NCI-H510A treated with DMSO at 0.1 percent for 48 hours (cell line): ENCODE results near the gene NFATC4.
"Not testable (repeated sequence)": the region's sequence is repeated elsewhere in the genome, so short reads cannot be mapped to it uniquely, and the experiment has no call there.

ENCODE experiments used
- DNase-seq: peaks from one replicate; lab custom pipeline; 2025; lab: John Stamatoyannopoulos, UW

Gene NFATC4

DNA sequence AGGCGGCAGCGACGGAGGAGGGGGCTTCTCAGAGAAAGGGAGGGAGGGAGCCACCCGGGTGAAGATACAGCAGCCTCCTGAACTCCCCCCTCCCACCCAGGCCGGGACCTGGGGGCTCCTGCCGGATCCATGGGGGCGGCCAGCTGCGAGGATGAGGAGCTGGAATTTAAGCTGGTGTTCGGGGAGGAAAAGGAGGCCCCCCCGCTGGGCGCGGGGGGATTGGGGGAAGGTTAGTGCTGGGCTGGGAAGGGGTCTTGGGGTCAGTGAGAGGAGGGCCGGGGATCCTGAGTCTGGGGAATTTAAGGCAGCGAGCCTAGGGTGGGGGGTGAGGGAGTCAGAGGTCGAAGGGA lies 203 bp downstream of the NFATC4 start:
- DNase-seq: no peak

DNA sequence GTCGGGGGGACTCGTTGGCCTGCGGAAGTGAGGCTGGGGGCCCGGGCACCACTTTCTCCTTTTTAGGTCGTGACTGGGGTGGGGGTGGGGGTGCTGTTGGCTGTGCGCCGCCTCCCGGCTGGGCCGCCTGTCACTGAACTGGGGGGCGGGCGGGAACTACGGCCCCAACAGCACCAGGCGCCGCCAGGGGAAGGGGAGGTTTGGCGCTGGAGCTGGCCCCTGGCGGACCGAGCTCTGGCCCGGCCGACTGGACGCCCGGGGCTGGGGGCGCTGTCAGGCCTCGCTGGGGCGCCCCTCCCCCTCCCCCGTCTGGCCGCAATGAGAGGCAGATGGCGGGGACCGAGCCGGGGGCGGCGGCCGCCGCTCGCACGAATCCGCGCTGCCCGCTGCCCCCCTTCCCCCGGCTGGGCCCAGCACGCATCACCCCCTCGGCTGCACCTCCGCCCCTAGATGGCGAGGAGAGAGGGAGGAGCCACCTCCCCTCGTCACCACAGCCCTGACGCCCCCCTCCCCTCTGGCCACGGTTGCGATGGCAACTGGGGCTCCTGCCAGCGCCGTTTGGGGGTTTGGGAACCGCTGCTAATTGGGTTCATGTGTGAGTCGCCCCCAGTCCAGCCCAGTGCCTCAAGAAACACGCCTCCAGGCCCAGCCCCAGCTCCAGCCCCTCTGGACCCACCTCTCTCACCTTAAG lies 723 bp downstream of the NFATC4 start:
- DNase-seq: peak; percentile 47

DNA sequence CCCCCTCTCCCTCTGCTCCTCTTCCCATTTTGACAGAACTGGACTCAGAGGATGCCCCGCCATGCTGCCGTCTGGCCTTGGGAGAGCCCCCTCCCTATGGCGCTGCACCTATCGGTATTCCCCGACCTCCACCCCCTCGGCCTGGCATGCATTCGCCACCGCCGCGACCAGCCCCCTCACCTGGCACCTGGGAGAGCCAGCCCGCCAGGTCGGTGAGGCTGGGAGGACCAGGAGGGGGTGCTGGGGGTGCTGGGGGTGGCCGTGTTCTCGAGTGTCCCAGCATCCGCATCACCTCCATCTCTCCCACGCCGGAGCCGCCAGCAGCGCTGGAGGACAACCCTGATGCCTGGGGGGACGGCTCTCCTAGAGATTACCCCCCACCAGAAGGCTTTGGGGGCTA lies 1.5 kb downstream of the NFATC4 start:
- no peak for DNase-seq

DNA sequence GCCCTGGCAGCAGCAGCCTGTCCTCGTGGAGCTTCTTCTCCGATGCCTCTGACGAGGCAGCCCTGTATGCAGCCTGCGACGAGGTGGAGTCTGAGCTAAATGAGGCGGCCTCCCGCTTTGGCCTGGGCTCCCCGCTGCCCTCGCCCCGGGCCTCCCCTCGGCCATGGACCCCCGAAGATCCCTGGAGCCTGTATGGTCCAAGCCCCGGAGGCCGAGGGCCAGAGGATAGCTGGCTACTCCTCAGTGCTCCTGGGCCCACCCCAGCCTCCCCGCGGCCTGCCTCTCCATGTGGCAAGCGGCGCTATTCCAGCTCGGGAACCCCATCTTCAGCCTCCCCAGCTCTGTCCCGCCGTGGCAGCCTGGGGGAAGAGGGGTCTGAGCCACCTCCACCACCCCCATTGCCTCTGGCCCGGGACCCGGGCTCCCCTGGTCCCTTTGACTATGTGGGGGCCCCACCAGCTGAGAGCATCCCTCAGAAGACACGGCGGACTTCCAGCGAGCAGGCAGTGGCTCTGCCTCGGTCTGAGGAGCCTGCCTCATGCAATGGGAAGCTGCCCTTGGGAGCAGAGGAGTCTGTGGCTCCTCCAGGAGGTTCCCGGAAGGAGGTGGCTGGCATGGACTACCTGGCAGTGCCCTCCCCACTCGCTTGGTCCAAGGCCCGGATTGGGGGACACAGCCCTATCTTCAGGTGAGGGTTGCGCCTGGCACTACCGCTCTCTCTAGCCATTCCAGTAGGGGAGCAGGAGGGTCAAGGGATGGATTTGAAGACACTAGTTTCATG lies 2.1 kb downstream of the NFATC4 start:
- DNase-seq: no peak

DNA sequence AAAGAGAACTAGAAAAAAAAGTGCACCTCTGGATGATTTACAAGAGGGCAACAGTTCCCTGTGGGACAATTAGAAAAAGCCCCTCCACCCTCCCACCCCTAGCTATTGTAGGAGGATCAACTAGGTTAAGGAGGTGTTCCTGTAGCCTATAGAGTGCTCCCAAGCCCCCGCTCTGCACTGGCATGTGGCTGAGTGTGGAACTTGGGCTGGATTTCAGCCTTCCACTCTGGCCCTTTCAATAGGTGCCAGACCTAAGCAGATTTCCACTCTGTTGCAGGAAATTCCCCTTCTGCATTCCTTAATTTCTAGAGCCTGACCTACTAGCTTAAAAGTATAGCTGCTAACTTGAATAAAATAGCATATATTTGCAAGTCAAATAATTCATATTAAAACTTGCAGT lies 2.8 kb downstream of the NFATC4 start:
- DNase-seq: no peak

DNA sequence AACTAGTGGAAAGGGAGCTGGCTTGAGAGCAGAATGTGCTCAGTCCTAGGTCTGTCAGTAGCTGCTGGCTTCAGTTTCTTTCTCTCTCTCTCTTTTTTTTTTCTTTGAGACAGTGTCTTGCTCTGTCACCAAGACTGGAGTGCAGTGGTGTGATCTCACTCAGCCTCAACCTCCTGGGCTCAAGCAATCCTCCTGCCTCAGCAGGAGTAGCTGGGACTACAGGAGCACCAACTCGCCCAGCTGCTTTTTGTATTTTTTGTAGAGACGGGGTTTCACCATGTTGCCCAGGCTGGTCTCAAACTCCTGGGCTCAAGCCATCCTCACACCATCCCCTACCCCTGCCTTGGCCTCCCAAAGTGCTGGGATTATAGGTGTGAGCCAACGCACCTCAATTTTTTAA lies 3.6 kb downstream of the NFATC4 start:
- DNase-seq: not testable (repeated sequence)

DNA sequence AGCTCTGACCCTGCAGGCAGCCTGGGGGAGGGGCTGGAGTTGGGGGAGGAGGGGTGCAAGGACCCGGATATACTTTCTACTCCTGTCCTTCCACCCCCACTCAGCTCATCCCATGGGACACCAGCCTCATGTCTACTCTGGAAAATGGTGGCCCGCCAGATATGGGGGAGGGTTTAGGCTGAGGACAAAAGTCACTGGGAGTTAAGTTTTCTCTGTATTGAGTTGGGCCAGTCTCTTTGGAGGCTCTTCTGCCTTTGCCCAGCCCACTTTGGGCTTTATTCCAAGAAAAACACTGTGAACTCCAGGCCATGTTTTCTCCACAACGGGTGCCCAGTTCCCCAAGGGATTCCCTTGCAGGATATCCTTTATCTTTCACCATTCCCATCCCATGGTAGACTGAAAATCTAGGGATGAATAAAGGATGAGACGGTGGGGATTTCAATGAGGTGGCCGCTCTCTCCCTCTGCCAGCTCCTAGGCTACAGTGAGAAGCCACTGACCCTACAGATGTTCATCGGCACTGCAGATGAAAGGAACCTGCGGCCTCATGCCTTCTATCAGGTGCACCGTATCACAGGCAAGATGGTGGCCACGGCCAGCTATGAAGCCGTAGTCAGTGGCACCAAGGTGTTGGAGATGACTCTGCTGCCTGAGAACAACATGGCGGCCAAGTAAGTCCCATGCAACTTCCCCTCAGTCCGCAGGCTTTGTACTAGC lies 4.9 kb downstream of the NFATC4 start:
- DNase-seq: peak; percentile 38

DNA sequence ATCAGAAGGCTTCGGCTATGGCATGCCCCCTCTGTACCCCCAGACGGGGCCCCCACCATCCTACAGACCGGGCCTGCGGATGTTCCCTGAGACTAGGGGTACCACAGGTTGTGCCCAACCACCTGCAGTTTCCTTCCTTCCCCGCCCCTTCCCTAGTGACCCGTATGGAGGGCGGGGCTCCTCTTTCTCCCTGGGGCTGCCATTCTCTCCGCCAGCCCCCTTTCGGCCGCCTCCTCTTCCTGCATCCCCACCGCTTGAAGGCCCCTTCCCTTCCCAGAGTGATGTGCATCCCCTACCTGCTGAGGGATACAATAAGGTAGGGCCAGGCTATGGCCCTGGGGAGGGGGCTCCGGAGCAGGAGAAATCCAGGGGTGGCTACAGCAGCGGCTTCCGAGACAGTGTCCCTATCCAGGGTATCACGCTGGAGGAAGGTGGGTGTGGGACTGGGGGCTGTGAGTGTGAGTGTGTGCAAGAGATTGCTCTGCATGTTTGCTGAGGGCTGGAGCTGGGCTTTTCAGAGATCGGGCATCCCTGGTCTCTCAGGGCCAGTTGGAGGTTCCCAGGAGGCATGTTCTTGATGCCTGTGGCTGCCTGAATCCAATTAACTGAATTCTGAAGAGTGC lies 8.6 kb downstream of the NFATC4 start:
- DNase-seq: no peak

DNA sequence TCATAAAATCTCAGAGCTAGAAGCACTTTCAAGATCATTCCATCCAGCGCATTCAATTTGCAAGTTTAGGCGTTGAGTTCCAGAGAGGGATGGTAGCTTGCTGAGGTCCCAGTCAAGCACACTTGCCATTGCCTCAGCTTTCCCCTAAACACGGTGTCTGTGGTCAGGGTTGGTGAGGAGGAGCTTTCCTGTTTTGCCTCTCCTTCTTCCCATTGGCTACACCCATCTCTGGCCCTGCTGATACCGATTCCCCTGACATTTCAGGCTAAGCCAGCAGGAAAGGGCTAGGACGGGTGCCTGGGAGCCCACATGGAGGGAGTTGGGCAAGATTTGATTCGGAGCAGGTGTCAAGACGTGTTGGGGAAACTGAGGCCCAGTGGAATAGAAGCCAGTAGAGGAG lies 9.1 kb downstream of the NFATC4 start:
- peak; percentile 66 for DNase-seq

DNA sequence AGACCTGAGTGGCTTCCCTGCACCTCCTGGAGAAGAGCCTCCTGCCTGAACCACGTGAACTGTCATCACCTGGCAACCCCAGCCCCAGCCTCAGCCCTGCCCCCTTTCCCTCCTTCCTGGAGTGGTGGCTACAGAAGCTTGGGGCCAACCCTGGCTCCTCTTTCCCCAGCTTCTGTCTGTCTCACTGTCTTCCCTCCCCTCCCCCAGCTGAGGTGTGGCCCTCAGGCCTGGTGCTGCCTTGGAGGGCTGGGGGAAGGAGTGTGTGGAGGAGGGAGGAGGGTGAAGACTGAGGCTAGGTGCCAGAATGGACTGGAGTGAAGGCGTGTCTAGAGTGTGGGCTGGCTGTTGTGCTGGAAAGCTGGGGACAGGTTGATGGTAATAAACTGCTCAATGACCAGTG lies 9.7 kb downstream of the NFATC4 start:
- peak; percentile 92 for DNase-seq

DNA sequence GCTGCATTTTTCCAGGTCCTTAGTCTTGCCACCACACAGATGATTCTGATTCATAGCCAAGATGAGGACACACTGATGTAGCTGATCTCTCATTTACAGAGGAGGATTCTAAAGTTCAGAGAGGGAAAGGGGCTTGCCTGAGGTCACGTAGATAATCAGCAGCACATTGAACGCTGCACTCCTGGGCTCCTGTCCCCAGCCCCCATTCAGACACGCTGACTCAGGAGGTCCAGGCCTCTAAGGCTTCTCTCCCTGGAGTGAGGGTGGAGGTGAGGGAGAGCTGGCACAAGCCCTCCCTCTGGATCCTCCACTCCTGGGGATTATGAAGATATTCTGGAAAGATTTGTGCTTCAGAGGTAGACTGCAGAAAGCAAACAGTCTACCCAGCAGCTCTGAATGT lies 10.3 kb downstream of the NFATC4 start:
- no peak for DNase-seq

DNA sequence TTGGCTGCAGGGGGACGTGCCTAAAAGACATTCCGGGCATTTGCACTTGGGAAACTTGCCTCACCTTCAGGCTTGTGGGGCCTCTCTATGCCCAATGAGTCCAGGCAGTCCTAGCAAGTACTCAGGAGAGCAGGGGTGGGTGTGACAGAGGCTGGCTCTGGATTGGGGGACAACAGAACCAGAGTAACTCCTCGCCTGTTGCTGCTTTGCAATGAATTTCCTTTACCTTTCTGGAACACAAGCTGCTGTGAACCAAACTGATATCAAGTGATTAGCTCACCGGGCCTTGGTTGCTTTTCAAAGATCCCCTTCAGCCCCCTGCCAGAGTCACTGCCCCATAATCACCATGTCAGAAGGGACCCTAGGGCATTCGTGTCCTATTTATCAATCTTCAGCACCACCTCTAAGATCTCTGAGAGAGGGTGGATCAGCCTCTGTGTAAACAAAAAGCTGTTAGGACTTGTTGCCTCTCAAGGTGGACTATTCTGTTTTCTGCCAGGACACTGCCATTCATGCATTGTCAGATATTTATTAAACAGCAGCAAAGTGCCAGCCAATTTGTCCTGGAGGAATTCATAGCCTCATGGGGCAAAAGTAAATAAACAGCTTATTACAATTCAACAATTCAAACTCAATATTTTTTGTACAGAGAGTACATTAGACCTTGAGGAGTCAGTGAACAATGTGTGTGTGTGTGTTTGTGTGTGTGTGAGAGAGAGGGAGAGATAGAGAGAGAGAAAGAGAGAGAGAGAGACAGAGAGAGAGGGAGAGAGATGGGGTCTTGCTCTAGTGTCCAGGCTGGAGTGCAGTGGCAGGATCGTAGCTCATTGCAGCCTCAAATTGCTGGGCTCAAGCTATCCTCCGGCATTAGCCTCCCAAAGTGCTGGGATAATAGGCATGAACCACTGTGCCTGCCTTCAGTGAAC lies 11.3 kb downstream of the NFATC4 start:
- no peak for DNase-seq

DNA sequence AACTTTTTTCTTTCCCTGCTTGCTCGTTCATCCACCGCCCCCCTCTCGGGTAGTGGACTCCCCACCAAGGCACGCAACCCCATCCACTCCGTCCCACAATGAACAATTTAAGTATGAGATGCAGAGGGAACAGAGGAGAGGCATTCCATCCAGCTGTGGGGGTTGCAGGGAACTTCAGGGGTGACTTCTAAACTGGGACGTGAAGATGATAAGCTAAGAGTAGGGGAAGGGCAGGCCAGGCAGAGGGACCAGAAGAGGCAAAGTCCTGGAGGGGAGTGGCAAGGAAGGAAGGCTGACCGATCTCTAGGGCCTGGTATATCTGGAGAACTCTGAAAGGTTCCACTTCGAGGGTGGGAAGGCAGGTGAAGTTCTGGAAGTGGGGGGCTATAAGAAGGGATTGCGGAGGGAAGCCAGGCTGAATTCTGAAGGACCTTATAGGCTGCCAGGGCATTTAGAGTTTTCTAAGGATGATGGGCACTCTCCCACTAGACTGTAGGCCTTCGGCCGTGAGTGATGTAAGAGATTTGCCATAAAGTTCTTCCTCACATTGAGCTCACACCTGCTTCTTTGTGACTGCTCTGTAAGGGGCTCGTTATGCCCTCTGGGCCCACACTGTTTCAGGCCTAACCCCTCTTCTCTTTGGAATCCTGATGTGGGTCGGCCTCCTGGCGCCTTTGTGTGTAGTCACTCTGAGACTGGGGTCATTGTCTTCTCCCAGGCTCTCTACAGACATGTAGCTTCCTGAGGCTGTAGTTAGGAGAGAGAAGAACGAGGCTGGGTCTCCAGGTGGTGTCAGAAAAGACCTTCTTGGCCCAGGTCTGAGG lies 12.1 kb downstream of the NFATC4 start:
- no peak for DNase-seq

DNA sequence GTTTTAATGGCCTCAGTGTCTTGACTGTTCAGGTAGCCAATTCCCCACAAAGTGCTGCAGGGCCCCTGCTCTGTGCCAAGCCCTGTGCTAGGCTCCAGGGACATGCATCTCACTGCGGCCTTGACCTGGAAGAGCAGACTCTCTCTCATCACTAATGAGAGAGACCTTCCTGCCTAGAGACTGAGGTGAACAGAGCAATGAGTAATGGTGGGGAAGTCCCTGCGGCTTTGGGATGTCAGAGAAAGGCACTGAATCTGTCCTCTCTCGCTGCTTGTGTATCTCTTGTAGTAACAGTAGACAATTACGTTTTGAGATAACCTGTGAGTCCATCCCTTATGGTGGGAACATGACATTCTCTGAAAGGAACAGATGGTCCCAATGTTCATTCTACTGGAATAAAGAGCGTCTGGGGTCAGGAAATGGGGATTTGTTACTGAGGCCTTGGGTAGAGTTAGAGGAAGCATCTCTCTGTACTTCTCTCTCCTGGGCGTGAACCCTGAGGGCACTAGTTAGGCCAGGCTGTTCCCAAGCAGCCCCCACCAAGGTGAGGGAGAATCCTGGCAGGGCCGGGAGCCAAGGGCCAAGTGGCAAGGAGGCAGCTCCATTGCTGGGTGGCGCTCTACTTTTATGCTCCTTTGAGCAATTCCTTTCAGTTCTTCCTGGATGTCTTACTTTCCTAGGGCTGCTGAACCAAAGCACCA lies 13.5 kb downstream of the NFATC4 start:
- no peak for DNase-seq

DNA sequence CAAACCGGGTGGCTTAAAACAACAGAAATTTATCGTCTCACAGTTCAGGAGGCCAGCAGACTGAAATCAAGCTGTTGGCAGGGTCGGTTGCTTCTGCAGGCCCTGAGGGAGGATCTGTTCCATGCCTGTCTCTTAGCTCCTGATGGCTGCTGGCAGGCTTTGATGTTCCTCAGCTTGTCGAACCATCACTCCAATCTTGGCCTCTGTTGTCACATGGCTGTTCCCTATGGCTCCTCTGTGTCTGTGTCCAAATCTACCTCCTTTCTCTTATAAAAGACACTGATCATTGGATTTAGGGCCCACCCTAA lies 14.0 kb downstream of the NFATC4 start:
- no peak for DNase-seq

DNA sequence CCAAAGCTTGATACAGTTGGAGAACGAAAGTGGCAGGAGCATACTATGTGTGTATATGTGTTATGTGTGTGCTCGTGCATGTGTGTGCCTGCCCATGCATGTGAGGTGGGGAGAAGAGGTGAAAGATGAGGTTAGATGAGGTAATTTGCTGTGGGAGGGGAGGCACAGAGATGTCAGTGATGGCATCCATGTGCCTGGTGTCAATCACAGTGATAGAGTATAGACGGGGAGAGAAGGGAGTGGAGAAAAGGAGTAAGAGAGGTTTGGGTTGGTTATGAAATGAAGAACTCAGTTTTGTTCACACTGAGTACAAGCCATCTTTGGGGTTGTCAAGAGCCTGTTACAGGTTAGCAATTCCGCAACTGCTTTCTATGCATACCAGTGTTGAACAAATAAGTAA lies 16.2 kb downstream of the NFATC4 start:
- DNase-seq: no peak

DNA sequence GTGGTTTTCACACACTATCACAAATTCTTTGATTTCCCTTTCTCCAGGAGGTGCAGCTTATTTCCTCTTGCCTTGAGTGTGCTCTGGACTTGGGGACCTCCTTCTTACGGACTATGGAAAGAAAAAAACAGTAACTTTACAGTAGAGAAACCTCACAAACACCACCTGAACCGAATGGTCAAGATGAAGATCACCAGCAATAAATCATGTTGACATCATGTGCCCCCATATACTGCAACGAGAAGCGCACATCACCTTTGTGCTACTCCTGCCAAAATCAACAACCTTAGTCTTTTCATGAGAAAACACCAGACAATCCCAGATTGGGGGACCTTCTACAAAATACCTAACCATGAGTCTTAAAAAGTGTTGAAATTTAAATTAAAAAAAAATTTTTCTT lies 17.5 kb downstream of the NFATC4 start:
- DNase-seq: no peak

DNA sequence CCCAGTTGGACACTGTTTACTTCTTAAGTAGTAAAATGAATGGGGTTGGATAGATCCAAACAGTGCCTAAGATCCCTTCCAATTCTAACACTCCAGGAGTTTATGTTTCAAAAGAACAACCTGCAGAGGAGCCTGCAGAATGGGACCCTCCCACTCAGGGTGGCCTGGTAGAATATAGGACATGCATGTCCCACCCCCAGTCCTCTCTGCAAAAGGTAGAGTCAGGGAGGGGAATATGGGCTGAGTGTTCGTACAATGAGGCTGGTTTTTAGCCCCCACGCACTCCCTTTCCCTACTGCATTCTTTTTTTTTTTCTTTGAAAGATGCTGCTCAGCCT lies 19.0 kb downstream of the NFATC4 start:
- no peak for DNase-seq

DNA sequence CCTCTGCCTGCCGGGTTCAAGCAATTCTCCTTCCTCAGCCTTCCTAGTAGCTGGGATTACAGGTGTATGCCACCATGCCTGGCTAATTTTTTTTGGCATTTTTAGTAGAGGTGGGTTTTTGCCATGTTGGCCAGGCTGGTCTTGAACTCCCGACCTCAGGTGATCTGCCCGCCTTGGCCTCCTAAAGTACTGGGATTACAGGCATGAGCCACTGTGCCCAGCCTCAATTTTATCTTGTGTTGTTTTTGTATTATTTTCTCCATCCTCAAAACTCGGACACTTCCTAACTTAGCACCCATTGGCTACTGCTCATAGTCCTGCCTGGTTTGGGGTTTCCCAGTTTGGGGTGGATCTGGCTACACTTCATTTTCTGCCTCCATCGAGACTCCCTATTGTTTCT lies 19.6 kb downstream of the NFATC4 start:
- not testable (repeated sequence) for DNase-seq

DNA sequence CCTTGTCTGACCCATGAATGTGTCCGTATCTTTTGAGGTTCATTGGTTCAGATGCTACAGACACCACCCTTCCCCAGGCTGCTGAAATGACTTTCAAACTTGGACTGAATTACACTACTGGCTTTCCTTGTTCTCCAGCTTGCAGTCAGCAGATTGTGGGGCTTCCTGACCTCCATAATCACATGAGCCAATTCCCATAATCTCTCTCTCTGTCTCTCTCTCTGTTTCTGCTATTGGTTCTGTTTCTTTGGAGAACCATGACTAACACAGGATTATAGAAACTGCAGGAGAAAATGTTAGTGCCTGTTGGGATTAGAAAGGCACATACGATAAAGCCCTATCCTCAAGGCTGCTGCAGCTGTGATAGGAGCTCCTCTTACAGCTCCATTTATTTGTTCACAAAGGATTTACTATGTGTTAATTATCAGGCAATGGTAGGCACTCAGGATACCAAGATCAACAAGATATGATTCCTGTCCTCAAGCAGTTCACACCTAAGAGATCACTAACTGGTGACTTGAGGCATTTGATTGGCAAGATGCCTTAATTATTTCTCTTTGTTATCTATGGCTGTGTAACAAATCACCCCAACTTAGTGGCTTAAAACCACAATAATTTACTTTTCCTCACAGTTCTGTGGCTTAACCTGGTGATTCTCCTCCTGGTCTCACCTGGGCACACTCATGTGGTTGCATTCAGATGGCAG lies 20.6 kb downstream of the NFATC4 start:
- DNase-seq: no peak
